Stimulated activated CD4-positive, alpha-beta T cell treated with anti-CD3 and anti-CD28 coated beads, Interleukin-4, amount 100 ng/mL, for 4 hours (primary cell): ENCODE measurements around the gene MYOD1.

Source experiments
- DNase-seq, 2 experiments: peaks; one replicate each; pipeline ENCODE4 v3.0.0-alpha.2; 2020

Gene MYOD1

DNA sequence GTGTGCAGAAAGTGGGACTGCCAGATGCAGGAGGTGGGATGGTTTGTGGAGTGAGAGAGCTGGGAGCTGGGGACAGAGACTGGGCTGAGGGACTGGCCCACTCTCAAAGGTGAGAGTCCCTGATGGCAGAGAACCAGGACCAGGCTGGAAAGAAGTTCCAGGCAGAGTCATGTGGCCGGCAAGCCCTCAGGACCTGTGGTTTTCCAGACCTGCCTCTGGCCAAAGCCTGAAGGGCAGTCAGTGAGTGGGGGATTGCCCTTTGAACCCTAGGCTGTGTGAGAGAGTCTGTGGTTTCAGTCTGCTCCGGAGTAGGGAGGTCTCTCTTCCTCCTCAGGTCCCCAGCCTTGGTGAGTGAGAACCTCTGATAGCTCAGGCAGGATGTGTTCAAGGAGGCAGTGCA, 32.2 kb downstream of the MYOD1 start:
- no peak for DNase-seq

- DNase-seq, result no peak
These were observed 32.8 kb downstream of the MYOD1 start for GRCh38 chr11:17752144-17752543.

GRCh38 chr11:17753153-17753552, 33.8 kb downstream of the MYOD1 start:
- no peak for DNase-seq

GRCh38 chr11:17753641-17754040, 34.3 kb downstream of the MYOD1 start:
- DNase-seq, result no peak

- DNase-seq, result no peak
These were observed 36.5 kb downstream of the MYOD1 start for GRCh38 chr11:17755891-17756290.

DNA sequence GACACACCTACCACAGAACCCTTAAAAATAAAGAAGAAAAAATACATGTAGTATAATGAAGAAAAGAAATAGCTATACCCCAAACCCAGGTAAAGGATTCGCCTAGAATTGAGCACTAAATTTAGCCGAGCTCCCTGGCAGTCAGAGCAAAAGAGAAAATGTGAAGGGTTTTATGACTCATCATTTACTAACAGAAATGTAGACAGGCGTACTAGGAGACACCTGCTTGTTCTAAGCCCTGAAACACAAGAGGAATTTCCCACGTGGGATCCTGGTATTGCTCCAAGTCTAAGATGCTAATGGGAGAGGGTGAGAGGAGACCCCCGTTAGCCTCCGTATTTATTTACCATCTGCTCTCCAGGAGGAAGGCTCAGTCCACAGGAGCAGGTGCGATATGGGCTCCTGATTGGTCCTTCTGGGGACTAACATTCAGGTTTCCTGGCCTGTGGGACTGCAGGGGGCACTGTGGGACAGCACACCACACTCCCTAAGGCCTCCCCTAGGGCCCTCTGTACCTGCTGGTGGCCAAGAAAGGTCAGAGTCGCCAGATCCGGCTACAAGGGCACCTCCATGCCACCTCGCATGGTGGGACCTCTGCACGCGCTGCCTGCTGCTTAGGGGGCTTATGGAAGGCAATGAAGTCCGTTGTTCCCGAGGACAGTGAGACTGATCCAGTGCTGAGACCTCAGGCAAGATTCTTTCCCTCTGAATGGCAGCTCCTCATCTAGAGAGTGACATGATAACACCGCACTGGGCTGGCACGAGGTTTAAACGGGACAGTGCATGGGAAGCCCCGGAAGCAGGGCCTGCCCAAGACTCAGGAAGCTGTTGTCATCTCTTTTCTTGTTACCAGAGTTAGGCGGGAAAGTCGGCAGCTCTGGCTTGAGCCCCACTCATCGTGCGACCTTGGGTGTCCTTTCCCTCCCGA, 41.0 kb downstream of the MYOD1 start:
- no peak for DNase-seq

DNA sequence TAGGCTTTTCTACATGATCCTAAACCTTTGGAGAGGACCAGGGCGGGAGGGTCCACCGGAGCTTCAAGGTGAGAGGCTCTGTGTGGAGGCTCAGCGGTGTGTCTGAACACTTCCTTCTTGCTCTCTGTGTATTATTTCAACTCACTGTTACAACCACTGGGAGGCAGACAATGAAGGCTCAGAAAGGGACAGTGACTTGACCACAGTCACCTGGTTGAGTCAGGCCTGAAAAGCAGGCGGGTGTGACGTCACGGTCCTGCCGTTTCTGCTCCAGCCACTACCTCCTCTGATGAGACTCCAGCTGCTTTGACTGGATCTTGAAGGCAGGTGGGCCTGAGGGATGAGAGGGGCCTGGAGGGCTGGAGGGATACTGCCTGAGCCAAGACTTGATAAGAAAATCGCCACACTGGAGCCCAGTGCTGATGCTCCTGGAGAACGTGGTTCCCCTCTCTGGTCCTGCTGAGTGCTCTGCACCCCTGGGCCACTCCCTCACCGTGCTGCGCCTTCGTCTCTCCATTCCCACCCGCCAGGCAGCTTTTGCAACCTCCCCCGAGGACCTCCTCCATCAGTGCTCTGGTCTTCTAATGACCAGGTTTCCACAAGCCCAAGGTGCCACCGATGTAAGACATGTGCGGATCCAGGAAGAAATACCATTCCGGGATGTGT, 43.1 kb downstream of the MYOD1 start:
- no peak for DNase-seq

- no peak for DNase-seq
These were observed 43.9 kb downstream of the MYOD1 start for GRCh38 chr11:17763244-17763643.

- DNase-seq, result no peak
These were observed 44.3 kb downstream of the MYOD1 start for GRCh38 chr11:17763703-17764102.

GRCh38 chr11:17764446-17765218, 45.3 kb downstream of the MYOD1 start:
- no peak for DNase-seq

GRCh38 chr11:17765356-17766072, 46.1 kb downstream of the MYOD1 start:
- no peak for DNase-seq

DNA sequence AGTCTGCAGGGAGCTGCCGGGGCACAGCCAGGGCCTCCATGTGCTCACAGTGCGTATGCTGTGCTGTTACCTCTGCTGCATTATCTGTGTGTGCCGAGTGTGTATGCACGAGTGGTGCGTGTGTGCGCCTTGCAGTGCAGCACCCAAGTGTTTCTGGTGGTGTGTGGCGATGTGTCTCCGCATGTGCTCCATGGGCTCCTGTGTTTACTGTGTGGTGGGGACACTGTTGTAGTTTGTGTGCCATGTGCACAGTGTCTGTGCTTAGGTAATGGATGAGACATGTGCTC, 46.6 kb downstream of the MYOD1 start:
- no peak for DNase-seq

DNA sequence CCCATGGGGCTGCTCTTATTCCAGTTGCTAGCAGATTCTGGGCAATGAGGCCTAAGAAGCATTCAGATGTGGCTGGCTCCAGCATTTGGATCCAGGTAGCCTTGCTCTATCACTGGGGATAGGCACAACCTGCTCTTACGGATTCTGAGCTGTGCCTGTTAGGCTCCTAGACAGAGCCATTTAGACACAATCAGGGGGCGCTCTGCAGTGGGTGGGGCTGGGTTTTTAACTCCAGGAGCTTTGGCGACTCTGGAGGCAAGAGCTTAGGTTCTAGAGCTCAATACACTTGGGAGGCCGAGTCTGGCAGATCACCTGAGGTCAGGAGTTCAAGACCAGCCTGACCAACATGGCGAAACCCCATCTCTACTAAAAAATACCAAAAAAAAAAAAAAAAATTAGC, 47.2 kb downstream of the MYOD1 start:
- no peak for DNase-seq

DNA sequence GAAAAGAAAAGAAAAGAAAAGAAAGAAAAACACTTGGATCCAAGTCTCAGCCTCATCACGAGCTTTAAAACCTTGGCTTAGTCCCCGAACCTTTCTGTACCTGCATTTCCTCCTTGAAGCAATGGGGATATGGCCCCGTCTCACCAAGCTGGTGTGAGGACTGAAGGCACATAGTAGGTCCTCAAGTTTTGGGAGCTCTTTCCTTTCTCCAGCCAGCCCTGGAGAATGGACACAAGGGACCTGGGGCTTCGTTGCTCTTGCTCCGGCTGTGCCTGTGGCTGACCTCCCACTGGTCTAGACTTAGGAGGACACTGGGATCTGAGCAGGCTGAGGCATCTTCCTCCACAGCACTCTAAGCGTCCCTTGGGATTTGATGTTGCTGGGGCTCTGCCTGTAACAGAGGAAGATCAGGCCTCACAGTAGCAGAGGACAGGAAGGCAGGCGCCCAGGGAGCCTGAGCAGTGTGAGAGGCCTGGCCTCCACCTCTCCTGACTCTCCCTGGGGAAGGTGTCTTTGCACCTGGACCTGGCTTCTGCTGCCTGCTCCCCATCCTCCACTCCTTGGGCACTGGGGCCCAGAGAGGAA, 48.0 kb downstream of the MYOD1 start:
- no peak for DNase-seq

- no peak for DNase-seq
These were observed 48.5 kb downstream of the MYOD1 start for GRCh38 chr11:17767914-17768313.

- DNase-seq, result no peak
These were observed 49.2 kb downstream of the MYOD1 start for GRCh38 chr11:17768547-17768946.

GRCh38 chr11:17769218-17769617, 49.8 kb downstream of the MYOD1 start:
- DNase-seq, result no peak

- no peak for DNase-seq
These were observed 50.8 kb downstream of the MYOD1 start for GRCh38 chr11:17770048-17770652.

- DNase-seq, result no peak
These were observed 51.5 kb downstream of the MYOD1 start for GRCh38 chr11:17770917-17771316.

- DNase-seq, result no peak
These were observed 52.0 kb downstream of the MYOD1 start for GRCh38 chr11:17771415-17771814.
